Body of pancreas (tissue), 4 donors: ENCODE results near the gene ATP1A2. TPM values are rescaled to one million over a fixed set of nuclear protein-coding genes. Genes with fewer than 3 reads are reported as not detected.

Experiments
- ATAC-seq: fragments of 150-250 bp; one replicate; pipeline ENCODE4 v1.9.1; 2016
- DNase-seq, 4 donors: peaks; one replicate each; pipeline ENCODE4 v3.0.0-alpha.2; 2019
- H3K27ac ChIP-seq, 4 donors: fragments of 200-600 bp; sonication (generic); 1 replicate in 3 of 4; 2 replicates in 1 of 4; pipeline versions ENCODE4 v1.5.1 to v1.6.1; 2016 to 2019; ENCODE audit warnings: mild to moderate bottlenecking in 1 of 4, mixed read lengths in 1 of 4, moderate library complexity in 1 of 4
- H3K27me3 ChIP-seq, 2 donors: fragments of 200-600 bp; sonication (generic); one replicate each; pipeline ENCODE4 v1.6.0; 2016; ENCODE audit warnings: mild to moderate bottlenecking in 1 of 2
- H3K36me3 ChIP-seq, 2 donors: fragments of 200-600 bp; sonication (generic); replicated peaks in 1 of 2; 2 replicates each; pipeline ENCODE4 v1.5.1; 2016; ENCODE audit warnings: low read depth in 2 of 2; ENCODE audit not compliant: insufficient read depth in 1 of 2
- H3K4me1 ChIP-seq: fragments of 200-600 bp; sonication (generic); one replicate; pipeline ENCODE4 v1.6.0; 2016
- H3K4me3 ChIP-seq, 2 donors: fragments of 200-600 bp; sonication (generic); 1 replicate in 1 of 2; 2 replicates in 1 of 2; pipeline ENCODE4 v1.5.1; 2016 to 2019
- H3K9me3 ChIP-seq, 3 donors: fragments of 200-600 bp; sonication (generic); 1 replicate in 2 of 3; 2 replicates in 1 of 3; pipeline ENCODE4 v1.5.1; 2016
- POLR2A ChIP-seq, 3 donors: fragments of 450-650 bp; IDR thresholded peaks; one replicate each; pipeline ENCODE4 v1.6.1; 2016; ENCODE audit warnings: antibody characterized with exemption in 3 of 3, mild to moderate bottlenecking in 2 of 3
- WGBS, 2 donors: methylation state at CpG; one replicate each; pipeline ENCODE4 v1.1.5; 2017; 5-methylcytosine and 5-hydroxymethylcytosine counted together
- intact Hi-C: fragments of 100-400 bp; cut with DNase I; formaldehyde crosslinking; loops from one replicate; pipeline ENCODE4 v1.15.1; 2023
- total RNA-seq, 2 donors: library from RNA; depleted of rRNA; stranded (reverse); fragments of >200 nt; gene quantifications; one replicate each; pipeline ENCODE4 v1.1.0, GENCODE V29; 2016
- TF ChIP-seq, protein P1 (sequence below), 7 experiments: fragments of 450-650 bp in 4 of 7; fragments of 200-600 bp in 3 of 7; sonication (generic) in 3 of 7; IDR thresholded peaks; one replicate each; pipeline ENCODE4 v1.5.1; 2016 to 2019; ENCODE audit warnings: antibody characterized with exemption in 7 of 7

Gene ATP1A2
- total RNA-seq, 2 donors from 2014 or later, result 1.6 to 41.2 TPM

DNA sequence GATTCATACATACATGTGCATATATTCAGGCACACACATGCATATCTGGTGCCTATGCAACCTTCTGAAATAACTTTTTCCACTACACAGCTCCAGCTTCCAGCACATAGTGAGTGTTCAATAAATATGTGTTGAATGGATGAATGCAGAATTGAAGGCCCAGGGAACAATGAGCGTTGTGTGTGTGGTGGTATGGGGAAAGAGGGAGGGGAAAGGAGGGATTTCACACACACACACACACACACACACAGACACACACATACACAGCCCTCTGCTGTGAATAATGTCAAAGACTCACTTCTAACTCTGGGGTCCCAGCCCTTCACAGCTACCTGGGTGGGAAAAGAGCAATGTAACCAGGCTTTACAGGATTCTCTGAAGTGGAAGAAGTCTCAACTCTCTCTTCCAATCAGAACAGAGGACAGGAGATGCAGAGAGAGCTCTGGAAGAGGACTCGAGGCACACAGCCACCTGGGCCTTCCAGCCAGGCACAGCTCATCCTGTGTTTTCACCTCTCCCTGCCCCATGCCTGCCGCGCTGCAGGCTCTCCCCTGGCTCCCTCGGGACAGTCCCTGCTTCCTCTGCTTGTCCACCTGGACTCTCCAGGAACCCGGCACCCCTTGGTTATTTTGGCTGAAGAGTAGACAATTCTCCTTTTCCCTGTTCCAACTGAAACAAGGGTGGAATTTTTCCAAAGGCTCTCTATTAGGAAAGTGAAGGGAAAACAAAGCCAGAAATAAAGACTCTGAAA lies 11.7 kb upstream of the ATP1A2 start:
- no peaks in the 10 kb centered on the region for H3K9me3 ChIP-seq
- TF ChIP-seq POLR2A (IDR thresholded peaks at IDR 0.05), result no peak
- TF ChIP-seq, protein P1, sequence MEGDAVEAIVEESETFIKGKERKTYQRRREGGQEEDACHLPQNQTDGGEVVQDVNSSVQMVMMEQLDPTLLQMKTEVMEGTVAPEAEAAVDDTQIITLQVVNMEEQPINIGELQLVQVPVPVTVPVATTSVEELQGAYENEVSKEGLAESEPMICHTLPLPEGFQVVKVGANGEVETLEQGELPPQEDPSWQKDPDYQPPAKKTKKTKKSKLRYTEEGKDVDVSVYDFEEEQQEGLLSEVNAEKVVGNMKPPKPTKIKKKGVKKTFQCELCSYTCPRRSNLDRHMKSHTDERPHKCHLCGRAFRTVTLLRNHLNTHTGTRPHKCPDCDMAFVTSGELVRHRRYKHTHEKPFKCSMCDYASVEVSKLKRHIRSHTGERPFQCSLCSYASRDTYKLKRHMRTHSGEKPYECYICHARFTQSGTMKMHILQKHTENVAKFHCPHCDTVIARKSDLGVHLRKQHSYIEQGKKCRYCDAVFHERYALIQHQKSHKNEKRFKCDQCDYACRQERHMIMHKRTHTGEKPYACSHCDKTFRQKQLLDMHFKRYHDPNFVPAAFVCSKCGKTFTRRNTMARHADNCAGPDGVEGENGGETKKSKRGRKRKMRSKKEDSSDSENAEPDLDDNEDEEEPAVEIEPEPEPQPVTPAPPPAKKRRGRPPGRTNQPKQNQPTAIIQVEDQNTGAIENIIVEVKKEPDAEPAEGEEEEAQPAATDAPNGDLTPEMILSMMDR (IDR thresholded peaks at IDR 0.05), result no peak
- WGBS, 2 donors, result 69 to 71% methylated on average over 6 of the region's 6 CpGs
- no peaks in the 10 kb centered on the region for H3K27me3 ChIP-seq
- no peaks in the 10 kb centered on the region for H3K36me3 ChIP-seq
- ATAC-seq, result no peak
- DNase-seq, result no peak
- no peak overlapping the region for H3K27ac ChIP-seq
- intact Hi-C loops, result loop anchor here (5.0 to 10.0 kb wide), 2 partner anchors 188 to 271 kb away; no protein-coding TSS in a partner anchor
- H3K4me1 ChIP-seq, result peaks cover 19% of the 10 kb centered on the region
- H3K4me3 ChIP-seq, result no peak overlapping the region

DNA sequence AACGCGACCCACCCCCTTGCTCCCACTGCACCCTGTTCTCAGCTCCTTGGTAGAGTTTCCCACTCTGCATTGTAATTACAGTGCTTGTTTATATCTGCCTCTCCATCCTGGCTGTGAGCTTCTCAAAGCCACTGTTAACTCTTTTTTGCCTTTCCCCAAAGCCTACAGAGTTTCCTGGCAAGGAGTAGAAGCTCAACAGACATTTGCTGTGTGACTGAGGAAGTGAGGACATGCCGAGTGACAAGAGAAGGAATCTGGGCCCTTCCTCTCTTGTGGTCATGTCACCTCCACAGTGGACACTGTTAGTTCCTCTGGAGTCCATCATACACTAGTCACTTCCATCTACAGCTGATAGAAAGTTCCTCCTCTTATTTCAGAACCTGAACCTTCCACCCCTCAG lies 11.1 kb upstream of the ATP1A2 start:
- no peak overlapping the region for H3K27ac ChIP-seq
- DNase-seq (no peak), ATAC-seq (no peak)
- TF ChIP-seq, protein P1 (IDR thresholded peaks at IDR 0.05), result no peak
- no peak for TF ChIP-seq POLR2A (IDR thresholded peaks at IDR 0.05)
- no peaks in the 10 kb centered on the region for H3K9me3 ChIP-seq
- no peaks in the 10 kb centered on the region for H3K27me3 ChIP-seq
- peaks cover 15% of the 10 kb centered on the region for H3K4me1 ChIP-seq
- no peak overlapping the region for H3K4me3 ChIP-seq
- intact Hi-C loops, result loop anchor here (5.0 to 10.0 kb wide), 2 partner anchors 188 to 270 kb away; no protein-coding TSS in a partner anchor
- no peaks in the 10 kb centered on the region for H3K36me3 ChIP-seq
- 47 to 75% methylated on average over 3 of the region's 3 CpGs for WGBS, 2 donors

DNA sequence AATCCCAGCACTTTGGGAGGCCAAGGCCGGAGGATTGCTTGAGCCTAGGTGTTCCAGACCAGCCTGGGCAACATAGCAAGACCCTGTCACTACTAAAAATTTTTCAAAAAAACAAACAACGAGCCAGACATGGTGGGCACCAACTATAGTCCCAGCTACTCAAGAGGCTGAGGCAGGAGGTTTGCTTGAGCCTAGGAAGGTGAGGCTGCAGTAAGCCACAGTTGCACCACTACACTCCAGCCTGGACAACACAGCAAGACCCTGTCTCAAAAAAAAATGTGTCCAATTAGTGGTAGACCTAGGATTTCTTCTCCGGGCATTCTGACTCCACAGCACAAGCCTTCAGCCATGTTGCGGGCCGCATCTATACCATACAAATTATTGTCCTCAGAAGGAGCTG lies 10.4 kb upstream of the ATP1A2 start:
- Histone ChIP-seq H3K4me3 (no peak overlapping the region), H3K9me3 (no peaks in the 10 kb centered on the region), H3K27me3 (no peaks in the 10 kb centered on the region), H3K4me1 (peaks cover 12% of the 10 kb centered on the region), H3K27ac (no peak overlapping the region), H3K36me3 (no peaks in the 10 kb centered on the region)
- ATAC-seq, result no peak
- no peak for TF ChIP-seq POLR2A (IDR thresholded peaks at IDR 0.05)
- TF ChIP-seq, protein P1 (IDR thresholded peaks at IDR 0.05), result no peak
- 82 to 87% methylated on average over 5 of the region's 5 CpGs for WGBS, 2 donors
- no peak for DNase-seq
- intact Hi-C loops, result loop anchor here (10.0 kb wide), 1 partner anchor 270 kb away; no protein-coding TSS in a partner anchor

DNA sequence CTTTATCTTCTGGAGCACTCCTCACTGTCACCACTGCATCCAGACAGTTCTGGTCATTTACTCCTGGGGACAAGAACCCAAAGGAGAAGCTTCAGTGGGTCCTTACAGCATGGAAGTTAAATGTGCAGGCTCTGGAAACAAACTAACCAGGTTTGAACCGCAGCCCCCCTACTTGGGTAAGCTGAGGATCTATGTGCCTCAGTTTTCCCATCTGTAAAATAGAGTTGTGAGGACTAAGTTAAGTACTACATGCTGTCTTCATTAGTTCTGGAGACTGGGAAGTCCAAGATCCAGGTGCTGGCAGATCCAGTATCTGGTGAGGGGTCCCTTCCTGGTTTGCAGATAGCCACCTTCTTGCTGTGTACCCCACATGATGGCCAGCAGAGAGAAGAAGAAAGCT lies 8.0 kb upstream of the ATP1A2 start:
- ATAC-seq, result no peak
- no peak for TF ChIP-seq POLR2A (IDR thresholded peaks at IDR 0.05)
- TF ChIP-seq, protein P1 (IDR thresholded peaks at IDR 0.05), result no peak
- intact Hi-C loops, result loop anchor here (10.0 kb wide), 1 partner anchor 267 kb away; no protein-coding TSS in a partner anchor
- no peak for DNase-seq
- no peak overlapping the region for H3K4me3 ChIP-seq
- no peaks in the 10 kb centered on the region for H3K27me3 ChIP-seq
- no peak overlapping the region for H3K27ac ChIP-seq
- H3K4me1 ChIP-seq, result no peaks in the 10 kb centered on the region
- WGBS, 2 donors, result 93% methylated on average over 1 of the region's 1 CpG
- H3K36me3 ChIP-seq, result no peaks in the 10 kb centered on the region
- no peaks in the 10 kb centered on the region for H3K9me3 ChIP-seq
